SK-N-SH treated with all-trans-retinoic acid at 6 μM for 48 hours (cell line): ENCODE results near the gene OR1J4.

ENCODE experiments used
- ATAC-seq: fragments of 200-7000 bp; cut with Tn5 transposase; 3 replicates; pipeline ENCODE4 v1.9.1; 2020; ENCODE audit warnings: mild to moderate bottlenecking, moderate library complexity
- BACH2 ChIP-seq: fragments of 250-450 bp; sonication (Bioruptor Pico); IDR thresholded peaks from 2 replicates; pipeline ENCODE4 v1.9.0; 2021; ENCODE audit warnings: mild to moderate bottlenecking, borderline replicate concordance
- CREB5 ChIP-seq: fragments of 250-450 bp; sonication (Bioruptor Pico); IDR thresholded peaks from 2 replicates; pipeline ENCODE4 v1.5.1; 2020; ENCODE audit warnings: low read depth, mild to moderate bottlenecking, moderate library complexity
- CSDC2 ChIP-seq: fragments of 250-450 bp; sonication (Bioruptor Pico); IDR thresholded peaks from 2 replicates; pipeline ENCODE4 v1.5.0; 2020; ENCODE audit warnings: mild to moderate bottlenecking, moderate library complexity
- CSRNP3 ChIP-seq: fragments of 250-450 bp; sonication (Bioruptor Pico); IDR thresholded peaks from 2 replicates; pipeline ENCODE4 v1.5.1; 2021; ENCODE audit warnings: mild to moderate bottlenecking, moderate library complexity
- ESRRG ChIP-seq: fragments of 250-450 bp; sonication (Bioruptor Pico); IDR thresholded peaks from 2 replicates; pipeline ENCODE4 v1.6.1; 2021; ENCODE audit warnings: mild to moderate bottlenecking
- GLIS3 ChIP-seq: fragments of 250-450 bp; sonication (Bioruptor Pico); IDR thresholded peaks from 2 replicates; pipeline ENCODE4 v1.5.0; 2020; ENCODE audit warnings: mild to moderate bottlenecking, moderate library complexity
- ISL1 ChIP-seq: fragments of 250-450 bp; sonication (Bioruptor Pico); IDR thresholded peaks from 2 replicates; pipeline ENCODE4 v2.1.2; 2022; ENCODE audit warnings: mild to moderate bottlenecking, moderate library complexity
- OSR1 ChIP-seq: fragments of 250-450 bp; sonication (Bioruptor Pico); IDR thresholded peaks from 2 replicates; pipeline ENCODE4 v1.8.0; 2022; ENCODE audit warnings: moderate library complexity, mild to moderate bottlenecking, inconsistent platforms
- PATZ1 ChIP-seq: fragments of 250-450 bp; sonication (Bioruptor Pico); IDR thresholded peaks from 2 replicates; pipeline ENCODE4 v1.8.0; 2020; ENCODE audit warnings: mild to moderate bottlenecking, moderate library complexity, borderline replicate concordance
- POU6F1 ChIP-seq: fragments of 250-450 bp; sonication (Bioruptor Pico); IDR thresholded peaks from 2 replicates; pipeline ENCODE4 v1.8.0; 2021; ENCODE audit warnings: low read depth, mild to moderate bottlenecking, moderate library complexity, borderline replicate concordance
- PPARA ChIP-seq: fragments of 250-450 bp; sonication (Bioruptor Pico); IDR thresholded peaks from 2 replicates; pipeline ENCODE4 v1.5.0; 2020; ENCODE audit warnings: mild to moderate bottlenecking, borderline replicate concordance
- RARB ChIP-seq: fragments of 250-450 bp; sonication (Bioruptor Pico); IDR thresholded peaks from 2 replicates; pipeline ENCODE4 v1.8.0; 2021; ENCODE audit warnings: mild to moderate bottlenecking, moderate library complexity
- SNAI2 ChIP-seq: fragments of 250-450 bp; sonication (Bioruptor Pico); IDR thresholded peaks from 2 replicates; pipeline ENCODE4 v1.5.0; 2020; ENCODE audit warnings: mild to moderate bottlenecking, moderate library complexity
- TCF4 ChIP-seq: fragments of 250-450 bp; sonication (Bioruptor Pico); IDR thresholded peaks from 2 replicates; pipeline ENCODE4 v1.8.0; 2021; ENCODE audit warnings: mild to moderate bottlenecking, moderate library complexity, borderline replicate concordance
- TSHZ2 ChIP-seq: fragments of 250-450 bp; sonication (Bioruptor Pico); IDR thresholded peaks from 2 replicates; pipeline ENCODE4 v1.5.0; 2020; ENCODE audit warnings: mild to moderate bottlenecking, moderate library complexity
- ZC3H10 ChIP-seq: fragments of 250-450 bp; sonication (Bioruptor Pico); IDR thresholded peaks from 2 replicates; pipeline ENCODE4 v1.5.1; 2021; ENCODE audit warnings: mild to moderate bottlenecking, moderate library complexity
- ZFP3 ChIP-seq: fragments of 250-450 bp; sonication (Bioruptor Pico); IDR thresholded peaks from 2 replicates; pipeline ENCODE4 v1.5.0; 2020; ENCODE audit warnings: mild to moderate bottlenecking, moderate library complexity
- ZFP30 ChIP-seq: fragments of 450-650 bp; formaldehyde crosslinking; IDR thresholded peaks from 2 replicates; pipeline ENCODE4 v1.5.0; 2022; ENCODE audit warnings: mild to moderate bottlenecking, moderate library complexity
- ZNF565 ChIP-seq: fragments of 450-650 bp; formaldehyde crosslinking; conservative IDR thresholded peaks from 2 replicates; pipeline ENCODE4 v1.5.0; 2020; ENCODE audit warnings: low read depth, mild to moderate bottlenecking, moderate library complexity
- ZNF70 ChIP-seq: fragments of 450-650 bp; formaldehyde crosslinking; IDR thresholded peaks from 2 replicates; pipeline ENCODE4 v1.5.0; 2020; ENCODE audit warnings: mild to moderate bottlenecking, moderate library complexity
- ZNF8 ChIP-seq: fragments of 450-650 bp; formaldehyde crosslinking; IDR thresholded peaks from 2 replicates; pipeline ENCODE4 v1.5.0; 2020; ENCODE audit warnings: mild to moderate bottlenecking, moderate library complexity

Gene OR1J4

GRCh38 chr9:122475717-122476116, 43.2 kb upstream of the OR1J4 start:
- no peak for ATAC-seq
- TF ChIP-seq ZFP3 (CRISPR knock-in tag): no peak
- no peak for TF ChIP-seq ZC3H10 (CRISPR knock-in tag)
- TF ChIP-seq ESRRG (CRISPR knock-in tag): no peak
- no peak for TF ChIP-seq CSRNP3
- no peak for TF ChIP-seq OSR1 (CRISPR knock-in tag)
- TF ChIP-seq PATZ1 (CRISPR knock-in tag): no peak
- TF ChIP-seq ZFP30 (CRISPR knock-in tag): no peak
- TF ChIP-seq ISL1 (CRISPR knock-in tag): no peak
- no peak for TF ChIP-seq ZNF8
- TF ChIP-seq, all 23 proteins: peak for 0

GRCh38 chr9:122477346-122477745, 41.6 kb upstream of the OR1J4 start:
- ATAC-seq: no peak

GRCh38 chr9:122477826-122478225, 41.1 kb upstream of the OR1J4 start, which contains the start of gene OR1J1:
OR1J1 (minus strand) TSS chr9:122477926; CDS start chr9:122477926, 0 bp downstream.
- no peak for ATAC-seq
- TF ChIP-seq ZNF8 (no peak), BACH2 (no peak), OSR1 (CRISPR knock-in tag) (no peak), TCF4 (no peak), ISL1 (CRISPR knock-in tag) (no peak), CSDC2 (no peak), ZFP30 (CRISPR knock-in tag) (no peak), ZNF70 (no peak), ZNF565 (CRISPR knock-in tag) (no peak), ZFP3 (CRISPR knock-in tag) (no peak), SNAI2 (CRISPR knock-in tag) (no peak), PPARA (CRISPR knock-in tag) (no peak), POU6F1 (CRISPR knock-in tag) (no peak), ZC3H10 (CRISPR knock-in tag) (no peak), ESRRG (CRISPR knock-in tag) (no peak), TSHZ2 (CRISPR knock-in tag) (no peak), GLIS3 (CRISPR knock-in tag) (no peak), CREB5 (CRISPR knock-in tag) (no peak)

More at GRCh38 chr9:122477346-122477745, 41.6 kb upstream of the OR1J4 start:
- TF ChIP-seq ZNF70 (no peak), CREB5 (CRISPR knock-in tag) (no peak), GLIS3 (CRISPR knock-in tag) (no peak), ESRRG (CRISPR knock-in tag) (no peak), BACH2 (no peak), RARB (no peak), PATZ1 (CRISPR knock-in tag) (no peak), SNAI2 (CRISPR knock-in tag) (no peak), ZNF8 (no peak)
